Calu3 (cell line): ENCODE data around the gene SCN4A. TPM values are rescaled to one million over a fixed set of nuclear protein-coding genes. Genes with fewer than 3 reads are reported as not detected.

ENCODE experiments used
- BruUV-seq: library from RNA; stranded (reverse); fragments of 400-500 nt; replicated peaks from 2 replicates; lab custom pipeline; 2021; lab: Mats Ljungman, UMichigan
- CTCF ChIA-PET: fragments of 300-600 bp; sonication (Branson Sonifier 250); formaldehyde crosslinking; loops from one replicate; lab custom pipeline; 2022; ENCODE audit warnings: antibody characterized with exemption; lab: Charles Lee
- DNase-seq: peaks from one replicate; pipeline ENCODE4 v3.0.0; 2022
- H3K27ac Mint-ChIP-seq: one replicate; pipeline ENCODE4 v1.8.0; 2022; ENCODE audit warnings: mixed read lengths; ENCODE audit not compliant: unreplicated experiment
- H3K27me3 Mint-ChIP-seq: one replicate; pipeline ENCODE4 v1.8.0; 2022; ENCODE audit warnings: mixed read lengths; ENCODE audit not compliant: unreplicated experiment
- H3K36me3 Mint-ChIP-seq: one replicate; pipeline ENCODE4 v1.8.0; 2022; ENCODE audit warnings: mild to moderate bottlenecking, moderate library complexity, mixed read lengths; ENCODE audit not compliant: insufficient read depth, unreplicated experiment
- H3K4me1 Mint-ChIP-seq: one replicate; pipeline ENCODE4 v1.8.0; 2022; ENCODE audit warnings: mild to moderate bottlenecking, low read depth, mixed read lengths; ENCODE audit not compliant: unreplicated experiment
- H3K4me3 Mint-ChIP-seq: one replicate; pipeline ENCODE4 v1.8.0; 2022; ENCODE audit warnings: mild to moderate bottlenecking, low read depth, moderate library complexity, mixed read lengths; ENCODE audit not compliant: unreplicated experiment
- H3K9me3 Mint-ChIP-seq: one replicate; pipeline ENCODE4 v1.8.0; 2022; ENCODE audit warnings: low read depth, mixed read lengths; ENCODE audit not compliant: unreplicated experiment
- CTCF ChIP-seq: fragments of 200-600 bp; IDR thresholded peaks from one replicate; pipeline ENCODE4 v1.8.0; 2022; ENCODE audit warnings: antibody characterized with exemption; ENCODE audit not compliant: unreplicated experiment
- intact Hi-C: fragments of 100-400 bp; cut with micrococcal nuclease; formaldehyde crosslinking; loops from one replicate; pipeline ENCODE4 v1.10.0; 2022; ENCODE audit not compliant: unreplicated experiment
- total RNA-seq: library from RNA; stranded (reverse); gene quantifications from 2 replicates; pipeline ENCODE4 v1.2.3, GENCODE V29; 2022

The SCN4A gene
- total RNA-seq, 1 experiment from 2014 or later, result not detected

- no TSS peak for BruUV-seq
- peak; percentile 47 for TF ChIP-seq CTCF
- Mint-ChIP-seq H3K27me3 (peaks cover 35% of the 10 kb centered on the region), H3K27ac (no peak overlapping the region), H3K4me3 (no peak overlapping the region), H3K9me3 (no peaks in the 10 kb centered on the region), H3K36me3 (no peaks in the 10 kb centered on the region), H3K4me1 (no peaks in the 10 kb centered on the region)
- intact Hi-C loops, result loop anchor here (2.0 kb wide), 1 partner anchor 32 kb away; the partner anchor contains the start of gene GH1
- CTCF ChIA-PET, result interaction anchor here (0.7 to 2.3 kb wide), 3 partner anchors 32 to 54 kb away, joined by 3 to 11 read pairs (median 3); partner anchors contain the start of gene GH1
- DNase-seq, result peak; percentile 77
Measured at GRCh38 chr17:63950940-63951907, 21.5 kb downstream of the SCN4A start.

GRCh38 chr17:63949576-63950250 lies 23.0 kb downstream of the SCN4A start:
- Mint-ChIP-seq H3K4me3 (no peak overlapping the region), H3K36me3 (no peaks in the 10 kb centered on the region), H3K9me3 (no peaks in the 10 kb centered on the region), H3K27me3 (peaks cover 21% of the 10 kb centered on the region), H3K27ac (no peak overlapping the region), H3K4me1 (no peaks in the 10 kb centered on the region)
- CTCF ChIA-PET, result interaction anchor here (2.3 kb wide), 1 partner anchor 30 kb away, joined by 11 read pairs; the partner anchor contains the start of gene GH1
- BruUV-seq, result no TSS peak
- DNase-seq, result no peak
- intact Hi-C loops, result loop anchor here (2.0 kb wide), 1 partner anchor 31 kb away; the partner anchor contains the start of gene GH1
- TF ChIP-seq CTCF, result no peak

GRCh38 chr17:63948521-63948920 lies 24.2 kb downstream of the SCN4A start:
- intact Hi-C loops, result no loop called here
- H3K27ac Mint-ChIP-seq, result no peak overlapping the region

More at GRCh38 chr17:63948521-63948920, 24.2 kb downstream of the SCN4A start:
- DNase-seq, result no peak
- TF ChIP-seq CTCF, result no peak
- H3K27me3 Mint-ChIP-seq, result peaks cover 11% of the 10 kb centered on the region
- no TSS peak for BruUV-seq
- CTCF ChIA-PET, result interaction anchor here (0.5 kb wide), 1 partner anchor 199 kb away, joined by 4 read pairs; no protein-coding TSS in a partner anchor
- no peaks in the 10 kb centered on the region for H3K9me3 Mint-ChIP-seq
- H3K4me3 Mint-ChIP-seq, result no peak overlapping the region
- no peaks in the 10 kb centered on the region for H3K4me1 Mint-ChIP-seq
- H3K36me3 Mint-ChIP-seq, result no peaks in the 10 kb centered on the region
